DMS79 (cell line): ENCODE data around the gene PRM1.

Source experiments
- DNase-seq: peaks from one replicate; lab custom pipeline; 2025; lab: John Stamatoyannopoulos, UW

Gene PRM1

DNA sequence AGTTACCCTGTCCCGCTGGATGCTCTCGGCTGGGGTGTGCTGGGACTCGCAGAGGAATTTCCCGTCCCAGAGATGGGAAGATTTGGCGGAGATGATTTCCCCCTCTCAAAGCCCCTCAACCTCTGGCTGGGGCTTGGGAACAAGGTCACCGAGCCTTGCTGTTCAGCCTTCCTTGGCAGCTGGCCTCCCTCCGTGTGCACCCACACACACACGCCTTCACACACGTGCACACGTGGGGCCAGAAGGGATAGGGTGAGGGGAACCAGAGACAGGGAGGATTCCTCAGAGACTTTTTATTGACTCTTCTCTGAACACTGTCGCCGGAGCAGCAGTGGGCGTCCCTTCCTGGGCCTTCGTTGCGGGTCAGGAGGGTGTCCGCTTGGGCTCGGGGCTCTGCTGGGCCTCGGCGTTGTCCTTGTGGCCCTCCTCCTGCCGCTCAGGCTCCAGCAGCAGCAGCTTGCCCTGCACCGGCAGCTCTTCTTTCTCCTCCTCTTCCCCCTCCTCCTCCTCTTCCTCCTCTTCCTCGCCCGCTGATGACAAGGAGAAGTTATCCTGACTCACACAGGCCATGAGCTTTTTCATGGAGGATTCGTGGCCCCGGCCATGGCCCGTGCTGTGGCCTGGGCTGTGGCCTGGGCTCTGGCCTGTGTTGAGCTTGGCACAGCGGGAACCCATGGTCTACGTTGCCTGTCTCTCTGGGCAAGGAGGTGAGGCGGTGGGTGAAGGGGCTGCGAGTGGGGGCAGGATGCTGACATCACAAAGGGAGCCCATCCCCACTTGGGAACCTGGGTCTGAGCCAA lies 8.0 kb downstream of the PRM1 start, which contains the start of gene PRM3:
PRM3 (minus strand) TSS at position 709 of the 800 bp plus-strand sequence; CDS start at position 675, 34 bp downstream.
- DNase-seq = no peak

DNA sequence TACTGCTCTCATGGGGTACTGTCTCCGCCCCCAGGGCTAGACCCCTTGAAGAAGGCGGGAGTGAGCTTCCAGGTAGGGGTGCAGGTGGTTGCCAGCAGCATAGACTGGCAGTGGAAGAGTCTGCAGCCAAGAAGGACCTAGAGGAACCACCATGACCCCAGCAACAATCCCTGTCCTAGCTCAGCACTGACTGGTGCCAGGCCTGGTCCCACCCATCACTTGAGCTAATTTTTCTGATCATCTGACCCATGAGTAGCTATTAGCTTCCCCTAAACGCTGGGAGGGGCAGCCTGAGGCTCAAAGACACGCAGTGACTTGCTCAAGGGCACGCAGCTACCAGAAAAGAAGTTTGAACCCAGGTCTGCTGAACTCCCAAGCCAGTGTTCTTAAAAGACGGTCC lies 8.6 kb downstream of the PRM1 start:
- DNase-seq = no peak

DNA sequence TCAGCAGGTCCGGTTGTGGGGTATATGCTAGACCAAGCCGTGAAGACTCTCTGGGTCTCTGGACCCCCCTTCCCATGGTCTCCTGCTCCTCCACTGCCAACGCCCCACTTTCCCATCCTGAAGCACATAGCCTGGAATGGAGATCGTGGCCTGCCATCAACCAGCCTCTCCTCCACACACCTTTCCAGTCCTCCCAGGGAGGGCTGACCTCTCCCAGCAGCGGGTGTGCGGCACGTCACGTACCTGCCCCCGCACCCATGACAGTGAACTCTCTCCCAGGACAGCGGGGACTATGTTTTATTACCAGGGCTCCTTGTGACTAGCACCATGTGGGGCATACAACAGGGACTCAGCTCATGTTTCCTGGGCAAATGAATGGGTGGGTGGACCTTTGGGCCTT lies 9.5 kb downstream of the PRM1 start:
- no peak for DNase-seq

DNA sequence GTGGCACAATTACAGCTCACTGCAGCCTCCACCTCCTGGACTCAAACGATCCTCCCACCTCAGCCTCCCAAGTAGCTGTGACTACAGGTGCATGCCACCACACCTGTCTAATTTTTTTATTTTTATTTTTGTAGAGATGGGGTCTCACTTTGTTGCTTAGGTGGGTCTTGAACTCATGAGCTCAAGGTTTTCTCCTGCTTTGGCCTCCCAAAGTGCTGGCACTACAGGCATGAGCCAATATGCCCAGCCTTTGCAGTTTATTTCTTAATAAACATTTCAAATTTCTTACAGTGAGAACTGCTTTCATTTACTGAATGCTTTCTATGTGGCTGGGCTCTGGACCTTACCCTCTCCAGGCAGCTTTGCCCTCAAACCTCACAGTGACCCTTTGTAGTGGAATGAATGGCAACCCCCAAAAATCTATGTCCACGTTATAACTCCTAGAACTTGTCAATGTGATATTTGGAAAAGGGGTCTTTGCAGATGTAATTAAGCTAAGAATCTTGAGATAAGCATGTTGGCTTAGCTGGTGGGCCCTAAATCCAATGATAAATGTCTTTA lies 10.4 kb downstream of the PRM1 start:
- no peak for DNase-seq

DNA sequence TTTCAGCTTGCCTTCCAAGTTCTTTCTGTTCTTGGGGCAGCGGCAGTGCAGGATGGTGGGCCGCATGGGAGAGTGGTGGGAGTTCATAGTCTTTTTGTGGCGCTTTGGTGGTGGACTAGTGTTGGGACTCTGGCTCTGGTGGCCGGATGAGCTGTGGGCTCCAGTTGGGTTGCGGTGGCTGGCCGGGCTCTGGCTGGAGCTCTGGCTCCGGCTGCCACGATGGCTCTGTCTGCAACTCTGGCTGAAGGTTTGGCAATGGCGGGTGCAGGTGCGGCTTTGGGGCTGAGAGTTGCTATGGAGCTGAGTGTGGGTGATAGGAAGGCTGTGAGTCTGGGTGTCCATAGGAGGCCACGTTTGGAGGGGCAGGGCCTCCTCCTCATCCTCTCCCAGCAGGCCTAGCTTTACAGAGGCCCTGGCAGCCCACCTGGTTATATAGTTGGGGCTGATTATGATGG lies 12.2 kb downstream of the PRM1 start, which contains the start of gene TNP2:
TNP2 (minus strand) TSS at position 405 of the 455 bp plus-strand sequence; CDS start at position 342, 63 bp downstream.
- no peak for DNase-seq

DNA sequence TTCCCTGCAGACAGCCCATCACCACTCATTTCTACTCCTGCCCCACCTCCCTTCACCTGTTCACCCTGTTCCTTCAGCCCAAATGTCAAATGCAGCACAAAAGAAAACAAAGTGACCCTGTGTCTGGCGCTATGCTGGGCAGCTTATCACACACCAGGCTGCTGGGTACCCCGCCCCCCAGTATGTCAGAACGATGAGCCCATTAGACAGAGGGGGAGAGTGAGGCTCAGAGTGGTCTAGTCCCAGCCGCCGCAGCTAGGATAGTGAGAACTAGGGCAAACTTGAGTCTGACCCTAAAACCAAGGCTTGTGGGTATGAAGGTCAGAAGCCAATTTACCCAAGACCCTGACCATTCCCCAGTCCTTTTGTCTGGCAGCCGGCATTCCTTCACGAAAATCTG lies 16.0 kb downstream of the PRM1 start:
- DNase-seq = no peak

DNA sequence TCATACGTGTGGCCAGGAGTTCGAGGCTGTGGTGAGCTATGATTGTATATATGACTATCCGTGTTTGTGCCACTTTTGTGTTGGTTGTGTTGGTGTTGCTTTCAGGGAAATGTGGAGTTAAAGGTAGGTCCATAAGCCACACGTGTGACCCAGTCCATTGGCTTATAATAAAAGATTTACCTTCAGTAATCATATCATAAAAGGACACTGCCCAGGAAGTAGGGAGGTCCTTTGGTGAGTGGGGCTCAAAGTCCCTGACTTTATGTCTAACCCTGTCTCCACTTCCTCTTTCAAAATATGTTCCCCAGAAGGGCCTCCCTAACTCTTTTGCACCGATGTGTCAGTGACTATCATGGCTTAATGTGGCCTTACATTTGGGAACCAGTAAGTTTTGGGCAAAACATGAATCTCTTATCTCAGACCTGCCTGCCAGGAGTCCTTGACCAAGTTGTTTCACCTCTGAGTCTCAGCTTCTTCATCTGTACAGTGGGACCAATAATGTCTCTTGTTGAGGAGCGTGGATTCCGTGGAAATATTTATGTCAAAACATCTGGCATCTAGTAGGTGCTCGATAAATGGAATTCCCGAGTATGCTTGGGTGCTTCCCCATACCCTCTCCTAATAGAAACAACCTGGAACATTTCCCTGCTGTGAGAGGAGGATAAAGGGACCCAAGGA lies 16.8 kb downstream of the PRM1 start:
- no peak for DNase-seq

DNA sequence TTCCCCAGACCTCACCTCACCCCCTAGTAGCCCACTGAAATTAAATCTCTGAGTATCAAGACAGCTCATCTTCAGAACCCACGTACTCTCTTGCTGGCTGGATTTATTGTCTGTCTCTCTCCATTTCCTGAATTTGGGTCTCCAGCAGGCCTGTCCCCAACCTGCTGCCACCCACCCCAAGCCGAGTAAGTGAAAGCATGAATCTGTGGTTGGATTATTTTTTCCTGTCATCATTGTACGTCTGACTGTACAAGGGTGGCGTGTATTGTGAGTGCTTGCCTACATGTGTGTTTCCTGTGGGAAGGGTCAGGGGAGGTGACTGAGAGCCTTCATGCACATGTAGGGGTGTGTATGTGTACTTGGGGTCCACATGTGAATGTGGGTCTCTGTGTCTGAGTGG lies 17.4 kb downstream of the PRM1 start:
- no peak for DNase-seq

DNA sequence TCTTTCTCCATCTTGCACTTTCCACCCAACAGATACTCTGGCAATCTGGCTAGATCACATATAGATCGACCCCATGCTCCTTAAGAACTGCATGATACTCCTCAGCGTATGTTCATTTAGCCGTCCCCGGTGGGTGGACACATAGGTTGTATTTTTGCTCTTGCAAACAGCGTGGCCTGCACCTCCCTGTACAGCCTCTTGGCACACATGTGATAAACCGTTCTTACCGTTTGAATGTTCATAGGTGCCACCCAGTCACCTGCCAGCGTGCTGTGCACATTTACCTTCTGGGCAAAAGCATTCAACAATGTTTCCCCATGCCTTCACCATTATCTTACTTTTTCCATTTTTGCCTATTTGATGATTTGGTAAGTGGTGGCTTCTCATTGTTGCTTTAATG lies 18.2 kb downstream of the PRM1 start:
- DNase-seq = no peak

DNA sequence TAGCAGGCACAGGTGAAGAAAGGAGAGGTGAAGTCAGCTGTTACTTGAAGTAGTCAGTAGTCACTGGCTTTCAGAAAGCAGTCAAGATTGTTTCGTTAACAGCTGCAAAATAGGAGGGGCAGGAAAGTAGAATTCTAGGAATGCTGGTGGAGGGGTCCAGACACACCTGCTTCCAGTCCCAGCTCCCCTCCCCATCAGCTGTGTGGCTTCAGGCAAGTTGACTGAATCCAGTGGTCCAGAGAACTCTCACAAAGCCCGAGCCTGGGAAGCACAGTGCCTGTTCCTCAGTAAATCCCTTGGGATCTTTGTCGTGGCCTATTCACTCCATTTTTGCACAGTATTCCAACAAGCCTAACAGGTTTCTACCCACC lies 20.5 kb downstream of the PRM1 start:
- no peak for DNase-seq

DNA sequence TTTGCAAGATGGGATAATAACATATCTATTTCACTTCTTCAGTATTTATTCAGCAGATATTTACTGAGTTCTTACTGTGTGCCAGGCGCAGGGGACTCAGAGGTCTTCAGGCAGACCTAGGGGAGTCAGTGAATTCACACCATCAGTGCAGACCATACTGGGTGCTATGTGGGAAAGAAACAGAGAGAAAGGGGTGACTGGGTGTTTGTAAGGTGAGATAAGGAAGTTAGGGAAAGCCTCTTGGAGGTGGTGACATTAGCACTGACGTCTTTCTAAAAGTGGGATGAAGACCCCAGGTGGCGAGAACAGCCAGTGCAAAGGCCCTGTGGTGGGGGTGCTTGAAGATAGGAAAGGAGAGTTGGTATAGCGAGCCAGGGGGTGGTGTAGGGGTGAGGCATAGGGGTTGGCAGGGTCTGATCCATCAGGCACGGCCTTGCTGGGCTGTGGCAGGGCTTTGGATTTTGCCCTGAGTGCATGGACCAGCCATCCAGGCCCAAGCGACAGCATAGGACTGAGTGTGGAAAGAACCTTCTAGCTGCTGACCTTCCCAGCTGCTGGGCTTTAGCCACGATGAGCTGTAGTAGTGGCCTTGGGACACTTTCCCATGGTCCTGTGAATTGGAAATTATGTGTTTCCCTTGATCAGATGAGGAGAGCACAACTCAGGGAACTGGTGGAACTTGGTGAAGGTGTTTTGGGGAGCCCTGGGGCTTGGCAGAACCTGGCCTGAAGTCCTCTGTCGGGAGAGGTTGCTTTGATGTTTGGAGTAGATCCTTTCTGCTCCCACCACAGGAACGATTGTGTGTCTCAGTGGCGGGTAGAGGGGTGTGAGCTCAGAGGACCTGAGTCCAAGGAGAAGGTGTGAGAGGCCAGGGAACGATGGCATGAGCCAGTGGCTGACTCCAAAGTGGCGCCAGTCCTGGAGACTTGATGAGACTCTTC lies 21.2 kb downstream of the PRM1 start:
- no peak for DNase-seq

DNA sequence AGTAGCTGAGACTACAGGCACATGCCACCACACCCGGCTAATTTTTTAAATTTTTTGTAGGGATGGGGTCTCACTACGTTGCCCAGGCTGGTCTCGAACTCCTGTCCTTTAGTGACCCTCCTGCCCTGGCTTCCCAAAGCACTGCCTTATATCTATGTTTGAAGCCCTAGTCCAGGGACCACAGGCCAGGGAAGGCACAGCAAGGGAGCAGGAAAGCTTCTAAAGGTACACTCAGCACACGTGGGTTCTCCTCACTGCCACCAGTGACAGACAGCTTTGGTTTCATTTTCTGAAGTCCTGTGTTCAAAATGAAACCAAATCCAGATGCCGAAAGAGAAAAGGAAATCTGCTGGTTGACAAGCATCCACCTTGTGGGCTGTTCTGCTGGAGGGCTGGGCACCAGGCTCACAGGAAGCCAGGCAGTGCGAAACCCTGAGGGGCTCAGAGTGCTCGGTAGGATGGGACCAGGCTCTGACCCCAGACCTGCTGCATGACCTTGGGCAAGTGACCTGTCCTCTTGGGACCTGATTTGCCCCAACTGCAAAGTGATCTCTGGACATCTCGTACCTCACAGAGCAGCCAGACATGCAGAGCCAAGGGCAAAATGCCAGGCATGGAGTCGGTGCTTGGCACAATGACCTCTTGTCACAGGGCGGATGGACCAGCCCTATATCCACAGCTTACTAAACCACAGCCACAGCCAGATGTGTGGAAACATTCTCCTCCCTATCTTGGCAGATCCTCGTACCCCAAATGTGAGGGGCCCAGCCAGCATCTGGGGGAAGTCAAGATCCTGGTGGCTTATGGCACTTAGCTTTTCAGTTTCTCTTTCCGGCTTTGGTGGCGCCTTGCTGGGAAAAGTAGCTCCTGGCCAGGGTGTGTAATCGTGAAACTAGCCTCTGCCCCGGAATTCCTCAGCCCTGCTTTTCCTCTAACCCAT lies 22.3 kb downstream of the PRM1 start:
- DNase-seq = no peak

DNA sequence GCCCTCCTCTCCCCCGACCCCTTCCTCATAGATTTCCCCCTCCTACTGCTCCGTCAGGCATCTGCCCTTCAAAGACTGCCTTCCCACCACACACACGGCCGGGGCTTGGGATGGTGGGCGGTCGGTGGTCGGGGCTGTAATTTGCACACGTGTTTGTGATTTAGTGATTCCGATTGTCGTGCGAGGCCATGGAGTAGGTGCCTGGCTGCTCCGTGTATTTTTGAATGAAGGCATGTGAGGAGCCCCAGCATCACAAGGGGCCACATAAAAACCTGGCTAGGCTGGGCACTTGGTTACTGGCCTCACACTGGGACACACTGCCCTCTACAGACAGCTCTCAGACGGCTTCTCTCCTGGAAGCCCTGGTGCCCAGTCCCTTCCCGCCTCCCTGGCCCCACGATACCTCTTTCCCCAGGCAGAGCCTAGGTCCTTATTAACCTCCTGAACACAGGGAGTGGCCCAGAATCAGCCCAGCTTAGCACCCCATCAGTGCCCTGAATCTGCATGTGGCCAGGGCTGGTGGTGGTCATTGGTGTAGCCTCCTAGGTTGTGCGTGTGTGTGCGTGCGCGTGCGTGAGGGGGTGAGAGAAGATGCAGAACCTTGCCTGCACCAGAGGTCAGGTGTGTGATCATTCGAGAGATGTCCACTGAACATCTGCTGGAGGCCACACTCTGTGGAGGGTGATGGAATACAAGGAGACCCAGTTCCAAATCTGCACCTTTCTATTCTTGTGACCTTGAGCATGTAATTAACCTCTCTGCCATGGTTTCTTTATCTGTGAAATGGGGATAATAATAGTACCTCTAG lies 23.8 kb downstream of the PRM1 start:
- peak; percentile 65 for DNase-seq

DNA sequence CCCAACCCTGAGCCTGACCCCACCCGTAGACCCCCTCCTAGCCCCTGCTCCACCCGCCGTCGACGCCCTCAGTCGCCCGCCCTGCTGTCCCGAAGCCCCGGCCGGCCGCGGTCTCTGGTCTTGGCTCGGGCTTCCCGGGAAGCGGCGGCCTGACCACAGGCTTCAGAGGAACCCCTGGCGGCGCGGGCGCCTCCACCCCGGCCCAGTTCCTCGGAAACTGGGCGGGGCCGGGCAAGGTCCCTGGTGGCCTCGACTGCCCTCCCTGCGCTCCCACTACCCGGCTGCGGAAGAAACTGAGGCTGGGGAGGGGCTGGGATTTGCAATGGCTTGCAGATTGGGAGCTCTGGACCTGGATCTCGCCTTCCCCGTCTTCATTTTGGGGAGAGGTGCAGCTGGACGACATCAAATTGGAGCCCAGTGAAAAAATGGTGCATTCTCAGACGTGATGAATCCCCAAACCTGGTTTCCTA lies 24.4 kb downstream of the PRM1 start:
- no peak for DNase-seq

DNA sequence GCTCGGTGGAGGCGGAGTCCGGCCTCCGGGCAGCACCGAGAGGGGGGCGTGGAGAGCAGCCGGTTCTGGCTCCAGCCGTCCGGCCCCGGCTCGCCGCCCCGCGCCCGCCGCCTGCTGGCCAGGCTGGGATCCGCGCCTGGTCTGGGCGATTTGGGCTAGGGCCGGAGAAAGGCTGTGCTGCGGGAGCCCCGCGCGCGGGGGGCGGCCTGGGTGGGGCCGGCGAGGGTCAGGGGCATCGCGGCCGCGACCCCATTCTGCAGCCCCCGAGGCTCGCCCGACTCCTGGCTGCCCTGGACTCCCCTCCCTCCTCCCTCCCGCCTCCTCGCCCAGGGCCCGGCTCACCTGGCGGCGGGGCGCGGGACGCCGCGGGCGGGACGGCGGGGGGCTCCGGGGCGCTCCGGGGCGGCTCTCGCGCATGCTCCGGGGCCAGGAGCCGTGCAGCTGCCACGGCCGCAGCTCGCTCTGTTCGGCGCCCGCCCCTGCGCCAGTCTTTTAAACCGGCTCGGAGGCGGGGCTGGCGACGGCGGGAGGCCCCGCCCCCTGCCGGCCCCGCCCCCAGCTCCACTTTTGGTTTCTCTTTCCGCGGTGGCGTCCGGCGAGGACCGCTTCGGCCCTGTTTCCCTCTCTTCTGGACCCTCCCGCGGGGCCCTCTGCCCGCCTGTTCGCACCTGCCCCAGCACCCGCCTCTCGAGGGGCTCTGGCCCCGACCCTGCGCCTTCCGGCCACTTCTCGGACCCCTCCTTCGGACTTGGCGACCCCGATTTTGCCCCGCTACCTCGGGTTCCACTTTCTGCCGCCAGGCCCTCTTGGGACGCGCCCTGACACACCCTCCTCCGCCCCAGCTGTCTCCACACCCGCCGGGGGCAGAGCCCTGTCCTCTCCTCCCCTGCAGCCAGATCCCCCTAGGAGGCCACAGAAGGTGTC lies 25.1 kb downstream of the PRM1 start, which contains the start of gene SOCS1:
SOCS1 (minus strand) TSS at position 468 of the 924 bp plus-strand sequence. CDS start 726 bp downstream, outside the sequence.
- peak; percentile 50 for DNase-seq

DNA sequence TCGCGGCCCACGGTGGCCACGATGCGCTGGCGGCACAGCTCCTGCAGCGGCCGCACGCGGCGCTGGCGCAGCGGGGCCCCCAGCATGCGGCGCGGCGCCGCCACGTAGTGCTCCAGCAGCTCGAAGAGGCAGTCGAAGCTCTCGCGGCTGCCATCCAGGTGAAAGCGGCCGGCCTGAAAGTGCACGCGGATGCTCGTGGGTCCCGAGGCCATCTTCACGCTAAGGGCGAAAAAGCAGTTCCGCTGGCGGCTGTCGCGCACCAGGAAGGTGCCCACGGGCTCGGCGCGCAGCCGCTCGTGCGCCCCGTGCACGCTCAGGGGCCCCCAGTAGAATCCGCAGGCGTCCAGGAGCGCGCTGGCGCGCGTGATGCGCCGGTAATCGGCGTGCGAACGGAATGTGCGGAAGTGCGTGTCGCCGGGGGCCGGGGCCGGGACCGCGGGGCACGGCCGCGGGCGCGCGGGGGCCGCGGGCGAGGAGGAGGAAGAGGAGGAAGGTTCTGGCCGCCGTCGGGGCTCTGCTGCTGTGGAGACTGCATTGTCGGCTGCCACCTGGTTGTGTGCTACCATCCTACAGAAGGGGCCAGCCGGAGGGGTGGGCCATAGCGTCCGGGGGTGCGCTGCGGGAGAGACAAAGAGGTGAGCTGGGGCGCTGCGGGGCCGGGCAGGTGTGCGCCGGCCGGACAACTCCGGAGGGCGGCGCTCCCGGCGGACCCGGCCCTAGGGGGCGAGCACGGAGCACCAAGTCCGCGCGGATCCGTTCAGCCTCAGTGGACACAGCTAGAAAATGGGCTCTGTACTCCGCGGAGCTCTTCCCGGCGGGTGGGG lies 26.0 kb downstream of the PRM1 start:
- DNase-seq = no peak
